Urinary bladder (tissue), 4 donors: ENCODE results near the gene ZNF385A. TPM values are rescaled to one million over a fixed set of nuclear protein-coding genes. Genes with fewer than 3 reads are reported as not detected.

ENCODE experiments used
- DNase-seq: peaks from one replicate; pipeline ENCODE4 v3.0.0-alpha.2; 2015; ENCODE audit errors: extremely low spot score
- H3K27ac ChIP-seq: one replicate; pipeline ENCODE4 v1.5.1; 2013; ENCODE audit warnings: low read depth, mild to moderate bottlenecking, moderate library complexity
- H3K36me3 ChIP-seq: one replicate; pipeline ENCODE4 v1.6.1; 2013; ENCODE audit warnings: mild to moderate bottlenecking, moderate library complexity; ENCODE audit not compliant: insufficient read depth
- H3K4me1 ChIP-seq: one replicate; pipeline ENCODE4 v1.6.1; 2013; ENCODE audit warnings: mild to moderate bottlenecking, moderate library complexity; ENCODE audit not compliant: insufficient read depth
- H3K4me3 ChIP-seq: one replicate; pipeline ENCODE4 v1.5.1; 2013; ENCODE audit warnings: low read depth, low read length
- WGBS: extraction: QIAGEN DNeasy Blood & Tissue Kit; methylation state at CpG from one replicate; pipeline ENCODE4 v1.1.7; 2013; 5-methylcytosine and 5-hydroxymethylcytosine counted together
- polyA plus RNA-seq: library from polyadenylated mRNA; stranded (reverse); fragments of 200-250 nt; gene quantifications from one replicate; pipeline ENCODE4 v1.2.3, GENCODE V29; 2013
- total RNA-seq: library from RNA; depleted of rRNA; stranded (reverse); fragments of >200 nt; gene quantifications from one replicate; pipeline ENCODE4 v1.2.3, GENCODE V29; 2014
- donor health status: healthy with polysubstance abuse.
- donor health status: healthy.

The ZNF385A gene
- total and polyA plus RNA-seq, 2 donors = 5.0 to 26.3 TPM

GRCh38 chr12:54379398-54380201, 4.9 kb downstream of the ZNF385A start:
- DNase-seq = no peak
- H3K36me3 ChIP-seq = no peaks in the 10 kb centered on the region
- WGBS = 13% methylated on average over 19 of the region's 19 CpGs
- H3K27ac ChIP-seq = no peak overlapping the region
- H3K4me1 ChIP-seq = peaks cover 3% of the 10 kb centered on the region
- H3K4me3 ChIP-seq = peak overlapping the region; percentile 36

- DNase-seq = no peak
- H3K4me1 ChIP-seq = no peaks in the 10 kb centered on the region
- no peak overlapping the region for H3K27ac ChIP-seq
- H3K36me3 ChIP-seq = no peaks in the 10 kb centered on the region
- H3K4me3 ChIP-seq = peak overlapping the region; percentile 36
- WGBS = 15% methylated on average over 48 of the region's 49 CpGs
These were observed 5.6 kb downstream of the ZNF385A start for GRCh38 chr12:54378796-54379397.

- WGBS = 83% methylated on average over 6 of the region's 6 CpGs
- H3K4me3 ChIP-seq = no peak overlapping the region
- no peaks in the 10 kb centered on the region for H3K36me3 ChIP-seq
- no peak overlapping the region for H3K27ac ChIP-seq
- no peak for DNase-seq
- H3K4me1 ChIP-seq = no peaks in the 10 kb centered on the region
These were observed 6.6 kb downstream of the ZNF385A start for GRCh38 chr12:54377797-54378515.

GRCh38 chr12:54377007-54377406, 7.5 kb downstream of the ZNF385A start:
- no peak for DNase-seq
- WGBS = 73% methylated on average over 2 of the region's 2 CpGs
- Histone ChIP-seq H3K36me3 (no peaks in the 10 kb centered on the region), H3K4me3 (no peak overlapping the region), H3K4me1 (no peaks in the 10 kb centered on the region), H3K27ac (no peak overlapping the region)

GRCh38 chr12:54376596-54376995, 7.9 kb downstream of the ZNF385A start:
- WGBS = 56% methylated on average over 4 of the region's 4 CpGs
- Histone ChIP-seq H3K4me3 (no peak overlapping the region), H3K4me1 (peaks cover 1% of the 10 kb centered on the region), H3K36me3 (no peaks in the 10 kb centered on the region), H3K27ac (no peak overlapping the region)
- no peak for DNase-seq

GRCh38 chr12:54375259-54375579, 9.3 kb downstream of the ZNF385A start:
- Histone ChIP-seq H3K27ac (no peak overlapping the region), H3K4me3 (no peak overlapping the region), H3K36me3 (no peaks in the 10 kb centered on the region), H3K4me1 (peaks cover 1% of the 10 kb centered on the region)
- no peak for DNase-seq
- 60% methylated on average over 2 of the region's 2 CpGs for WGBS

GRCh38 chr12:54374562-54375258, 9.8 kb downstream of the ZNF385A start:
- Histone ChIP-seq H3K36me3 (peaks cover under 1% of the 10 kb centered on the region), H3K4me1 (peaks cover 1% of the 10 kb centered on the region), H3K4me3 (no peak overlapping the region), H3K27ac (no peak overlapping the region)
- WGBS = 70% methylated on average over 2 of the region's 2 CpGs
- DNase-seq = no peak

GRCh38 chr12:54373649-54374561, 10.6 kb downstream of the ZNF385A start:
- peaks cover 2% of the 10 kb centered on the region for H3K36me3 ChIP-seq
- 90% methylated on average over 10 of the region's 10 CpGs for WGBS
- H3K27ac ChIP-seq = no peak overlapping the region
- peaks cover 3% of the 10 kb centered on the region for H3K4me1 ChIP-seq
- no peak for DNase-seq
- H3K4me3 ChIP-seq = no peak overlapping the region

- peaks cover 3% of the 10 kb centered on the region for H3K4me1 ChIP-seq
- H3K27ac ChIP-seq = peak overlapping the region; percentile 48
- WGBS = 54% methylated on average over 8 of the region's 8 CpGs
- no peak for DNase-seq
- H3K36me3 ChIP-seq = peaks cover 2% of the 10 kb centered on the region
- no peak overlapping the region for H3K4me3 ChIP-seq
These were observed 12.3 kb downstream of the ZNF385A start for GRCh38 chr12:54372113-54372806.

- Histone ChIP-seq H3K36me3 (peaks cover 2% of the 10 kb centered on the region), H3K27ac (peak overlapping the region; percentile 48), H3K4me3 (no peak overlapping the region), H3K4me1 (peaks cover 3% of the 10 kb centered on the region)
- 37% methylated on average over 5 of the region's 5 CpGs for whole genome bisulfite sequencing
- DNase-seq = no peak
These were observed 13.0 kb downstream of the ZNF385A start for GRCh38 chr12:54371328-54372112.

- Histone ChIP-seq H3K27ac (no peak overlapping the region), H3K36me3 (peaks cover 2% of the 10 kb centered on the region), H3K4me1 (peaks cover 3% of the 10 kb centered on the region), H3K4me3 (peak overlapping the region; percentile 30)
- no peak for DNase-seq
- WGBS = 9% methylated on average over 44 of the region's 44 CpGs
These were observed 14.3 kb downstream of the ZNF385A start for GRCh38 chr12:54370171-54370730.
